Epithelial cell of proximal tubule (primary cell): Measurements from ENCODE around the gene RAPGEF1. TPM values are rescaled to one million over a fixed set of nuclear protein-coding genes. Genes with fewer than 3 reads are reported as not detected.

ENCODE experiments used
- DNase-seq: peaks from one replicate; pipeline ENCODE4 v3.0.0-alpha.2; 2011; ENCODE audit warnings: low read depth
- H3K4me3 ChIP-seq: 2 replicates; pipeline ENCODE4 v1.5.1; 2011; ENCODE audit warnings: low read depth, mild to moderate bottlenecking, low read length
- total RNA-seq: library from RNA; depleted of rRNA; stranded (reverse); fragments of >200 nt; gene quantifications from 2 replicates; pipeline ENCODE4 v1.2.3, GENCODE V29; 2015
- TF ChIP-seq, protein P1 (sequence below): conservative IDR thresholded peaks from 2 replicates; pipeline ENCODE4 v1.5.1; 2012; ENCODE audit warnings: low read depth, mild to moderate bottlenecking, low read length

The RAPGEF1 gene
- total RNA-seq, 1 donor from 2014 or later = 34.8 TPM

DNA sequence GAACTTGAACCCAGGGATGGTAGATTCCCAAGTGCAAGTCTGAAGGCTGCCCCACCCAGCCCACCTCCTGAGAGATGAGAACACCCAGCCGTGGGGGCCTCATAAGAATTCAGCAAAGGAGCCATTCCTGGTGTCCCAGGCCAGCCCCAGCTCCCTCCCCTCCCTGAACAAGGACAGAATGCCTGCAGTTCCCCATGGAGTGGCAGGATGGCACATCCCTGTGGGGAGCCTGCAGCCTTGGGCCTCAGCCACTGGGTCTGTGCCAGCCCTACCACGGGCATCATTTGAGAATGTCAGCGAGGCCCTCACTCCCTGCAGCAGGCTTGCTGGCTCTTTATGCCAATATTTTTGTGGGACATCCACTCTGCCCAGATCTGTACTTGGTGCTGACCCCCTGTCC, 36.2 kb upstream of the RAPGEF1 start:
- H3K4me3 ChIP-seq = no peak overlapping the region

DNA sequence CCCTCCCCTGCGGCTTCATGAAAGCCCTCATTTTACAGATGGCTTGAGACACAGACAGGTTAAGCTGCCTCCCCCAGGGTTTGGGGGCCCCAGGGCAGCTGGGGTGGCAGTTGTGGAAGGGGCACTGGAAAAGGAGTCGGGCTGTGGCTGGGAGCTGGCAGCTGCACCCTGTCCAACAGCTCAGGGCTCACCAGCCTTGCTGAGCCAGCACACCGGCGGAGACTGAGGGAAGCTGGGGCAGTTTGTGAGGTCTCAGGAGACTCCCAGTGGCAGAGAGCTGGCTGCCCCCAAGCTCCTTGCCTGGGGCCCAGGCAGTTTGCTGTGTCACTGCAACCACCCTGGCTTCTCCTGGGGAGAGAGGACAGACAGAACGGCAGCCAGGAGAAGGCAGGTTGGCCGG, 34.8 kb upstream of the RAPGEF1 start:
- no peak for DNase-seq
- H3K4me3 ChIP-seq = no peak overlapping the region
- TF ChIP-seq, protein P1, sequence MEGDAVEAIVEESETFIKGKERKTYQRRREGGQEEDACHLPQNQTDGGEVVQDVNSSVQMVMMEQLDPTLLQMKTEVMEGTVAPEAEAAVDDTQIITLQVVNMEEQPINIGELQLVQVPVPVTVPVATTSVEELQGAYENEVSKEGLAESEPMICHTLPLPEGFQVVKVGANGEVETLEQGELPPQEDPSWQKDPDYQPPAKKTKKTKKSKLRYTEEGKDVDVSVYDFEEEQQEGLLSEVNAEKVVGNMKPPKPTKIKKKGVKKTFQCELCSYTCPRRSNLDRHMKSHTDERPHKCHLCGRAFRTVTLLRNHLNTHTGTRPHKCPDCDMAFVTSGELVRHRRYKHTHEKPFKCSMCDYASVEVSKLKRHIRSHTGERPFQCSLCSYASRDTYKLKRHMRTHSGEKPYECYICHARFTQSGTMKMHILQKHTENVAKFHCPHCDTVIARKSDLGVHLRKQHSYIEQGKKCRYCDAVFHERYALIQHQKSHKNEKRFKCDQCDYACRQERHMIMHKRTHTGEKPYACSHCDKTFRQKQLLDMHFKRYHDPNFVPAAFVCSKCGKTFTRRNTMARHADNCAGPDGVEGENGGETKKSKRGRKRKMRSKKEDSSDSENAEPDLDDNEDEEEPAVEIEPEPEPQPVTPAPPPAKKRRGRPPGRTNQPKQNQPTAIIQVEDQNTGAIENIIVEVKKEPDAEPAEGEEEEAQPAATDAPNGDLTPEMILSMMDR = no peak

More for the DNA sequence above, 36.2 kb upstream of the RAPGEF1 start:
- DNase-seq = no peak
- TF ChIP-seq, protein P1 = no peak

DNA sequence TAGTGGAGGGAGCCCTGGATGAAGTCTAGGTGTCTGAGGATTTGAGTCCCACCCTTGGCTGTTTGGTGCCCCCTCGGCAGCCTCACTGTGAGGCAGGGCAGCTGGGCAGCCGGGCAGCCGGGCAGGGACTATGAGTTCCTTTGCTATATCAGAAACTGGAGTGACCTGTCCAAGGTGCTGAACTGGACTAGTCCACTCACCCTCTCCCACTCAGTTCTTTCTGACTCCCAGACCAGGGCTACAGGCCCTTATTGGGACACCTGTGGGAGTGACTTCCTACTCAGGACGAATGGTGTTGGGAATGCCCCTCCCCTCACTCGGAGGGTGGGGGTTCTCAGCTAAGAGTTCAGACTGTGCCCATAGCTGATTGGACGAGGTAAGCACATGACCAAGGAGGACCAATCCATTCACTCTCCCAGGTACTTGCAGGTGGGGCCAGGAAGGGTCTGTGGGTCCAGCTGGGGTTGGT, 34.1 kb upstream of the RAPGEF1 start:
- TF ChIP-seq, protein P1 = no peak
- no peak overlapping the region for H3K4me3 ChIP-seq
- DNase-seq = no peak

DNA sequence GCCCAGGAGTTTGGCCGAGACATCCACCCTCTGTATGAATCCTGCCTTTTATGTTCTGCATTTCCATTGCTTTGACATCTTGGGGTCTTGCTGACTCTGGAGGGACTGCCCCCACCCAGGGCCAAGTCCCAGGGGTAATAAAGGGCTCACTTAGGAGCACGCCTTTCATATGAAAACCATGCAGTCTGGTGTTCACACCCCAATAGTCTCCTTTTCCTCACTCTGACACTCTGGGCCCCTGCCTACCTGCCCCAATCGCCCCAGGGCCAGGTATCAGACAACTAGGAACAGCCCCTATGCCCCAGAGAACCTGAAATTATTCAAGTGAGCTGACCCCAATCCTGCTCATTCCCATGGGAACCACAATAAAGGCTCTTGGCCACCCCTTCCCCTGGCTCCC, 33.1 kb upstream of the RAPGEF1 start:
- no peak overlapping the region for H3K4me3 ChIP-seq
- TF ChIP-seq, protein P1 = no peak
- DNase-seq = no peak

DNA sequence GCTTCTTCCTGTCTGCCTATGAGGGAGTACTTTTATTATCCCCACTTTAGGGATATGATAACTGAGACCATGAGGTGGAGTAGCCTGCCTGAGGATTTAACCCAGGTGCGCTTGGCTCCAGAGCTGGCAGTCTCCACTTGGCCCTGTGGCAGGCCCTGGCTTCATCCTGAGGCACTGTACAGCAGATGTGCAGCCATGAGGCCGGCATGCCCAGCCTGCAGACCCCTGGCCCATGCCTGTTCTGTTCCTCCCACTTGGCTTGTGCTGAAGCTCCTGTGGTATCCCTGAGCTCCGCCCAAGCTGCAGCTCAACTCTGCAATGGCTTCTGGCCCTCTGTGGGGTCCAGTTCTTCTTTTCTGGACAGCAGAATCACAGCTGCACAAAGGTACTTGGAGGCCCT, 31.8 kb upstream of the RAPGEF1 start:
- no peak overlapping the region for H3K4me3 ChIP-seq
- no peak for DNase-seq
- TF ChIP-seq, protein P1 = no peak

DNA sequence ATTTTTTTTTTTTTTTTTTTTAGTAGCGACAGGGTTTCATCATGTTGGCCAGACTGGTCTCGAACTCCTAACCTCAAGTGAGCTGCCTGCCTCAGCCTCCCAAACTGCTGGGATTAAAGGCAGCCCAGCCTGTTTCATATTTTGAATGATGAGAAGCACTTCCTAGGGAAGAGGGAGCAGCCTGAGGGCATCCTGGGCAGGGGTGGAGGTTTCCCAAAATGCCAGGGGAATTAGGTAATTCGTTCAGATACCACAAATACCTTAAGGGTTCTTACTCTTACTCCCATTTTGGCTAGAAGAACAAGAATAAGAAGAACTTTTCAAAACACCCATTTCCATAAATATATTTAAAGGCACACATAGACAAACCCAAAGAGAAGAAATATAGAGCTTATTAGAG, 29.5 kb upstream of the RAPGEF1 start:
- TF ChIP-seq, protein P1 = no peak
- no peak overlapping the region for H3K4me3 ChIP-seq
- no peak for DNase-seq

DNA sequence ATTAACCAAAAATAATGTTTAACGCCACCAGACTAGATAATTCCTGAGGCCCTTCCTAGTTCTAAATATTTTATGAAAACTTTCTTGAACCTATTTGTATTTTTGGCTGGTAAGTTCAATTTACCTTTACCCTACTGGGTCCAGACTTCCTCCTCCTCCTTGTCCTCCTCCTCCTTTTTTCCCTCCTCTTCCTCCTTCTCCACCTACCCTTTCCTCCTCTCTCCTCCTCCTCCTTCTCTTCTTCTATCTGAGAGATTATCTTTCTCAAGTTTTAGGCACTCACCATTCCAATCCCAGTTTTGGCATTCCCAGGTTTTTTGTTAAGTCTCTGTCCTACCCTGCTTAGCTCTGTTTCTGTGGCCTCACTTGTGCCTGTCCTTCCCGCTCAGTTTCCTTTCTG, 24.7 kb upstream of the RAPGEF1 start:
- no peak overlapping the region for H3K4me3 ChIP-seq
- TF ChIP-seq, protein P1 = no peak
- DNase-seq = no peak
